ENCODE results near the gene AMIGO3. TPM values are rescaled to one million over a fixed set of nuclear protein-coding genes. Genes with fewer than 3 reads are reported as not detected.
A peak's percentile ranks its signal among the peaks of the same experiment; 100 is the strongest.

AMIGO3 gene
- polyA plus RNA-seq, 3 donors = 1.4 to 2.2 (median 1.8) TPM

- no peak for DNase-seq (ENCODE audit: extremely low read depth in 1 of 11, low read depth in 9 of 11, low spot score in 4 of 11)
Measured at GRCh38 chr3:49680493-49681231, 38.8 kb downstream of the AMIGO3 start.

GRCh38 chr3:49675912-49676311 is 43.6 kb downstream of the AMIGO3 start:
- no peak for DNase-seq (ENCODE audit: extremely low read depth in 1 of 11, low read depth in 9 of 11, low spot score in 4 of 11)

- no peak for DNase-seq (ENCODE audit: extremely low read depth in 1 of 11, low read depth in 9 of 11, low spot score in 4 of 11)
Measured at GRCh38 chr3:49674497-49674983, 44.9 kb downstream of the AMIGO3 start.

- peak; percentile 85 to 94 (median 91) for DNase-seq (ENCODE audit: extremely low read depth in 1 of 11, low read depth in 9 of 11, low spot score in 4 of 11)
Measured at GRCh38 chr3:49673715-49674496, 45.6 kb downstream of the AMIGO3 start, which contains the start of gene APEH. Gene APEH (plus strand): TSS chr3:49674351. CDS start chr3:49674402, 51 bp downstream.

- no peak for DNase-seq (ENCODE audit: extremely low read depth in 1 of 11, low read depth in 9 of 11, low spot score in 4 of 11)
Measured at GRCh38 chr3:49673121-49673714, 46.3 kb downstream of the AMIGO3 start.

GRCh38 chr3:49671291-49672288 is 47.9 kb downstream of the AMIGO3 start:
- DNase-seq (ENCODE audit: extremely low read depth in 1 of 11, low read depth in 9 of 11, low spot score in 4 of 11) = peak in 7 of 11 donors; percentile 41 to 71 (median 63)

GRCh38 chr3:49670940-49671290 is 48.6 kb downstream of the AMIGO3 start:
- DNase-seq (ENCODE audit: extremely low read depth in 1 of 11, low read depth in 9 of 11, low spot score in 4 of 11) = no peak

- DNase-seq (ENCODE audit: extremely low read depth in 1 of 11, low read depth in 9 of 11, low spot score in 4 of 11) = no peak
Measured at GRCh38 chr3:49669352-49669751, 50.1 kb downstream of the AMIGO3 start.

- DNase-seq (ENCODE audit: extremely low read depth in 1 of 11, low read depth in 9 of 11, low spot score in 4 of 11) = no peak
Measured at GRCh38 chr3:49668861-49669260, 50.6 kb downstream of the AMIGO3 start.

- DNase-seq (ENCODE audit: extremely low read depth in 1 of 11, low read depth in 9 of 11, low spot score in 4 of 11) = no peak
Measured at GRCh38 chr3:49668414-49668797, 51.1 kb downstream of the AMIGO3 start.

GRCh38 chr3:49667701-49668413 is 51.6 kb downstream of the AMIGO3 start:
- DNase-seq (ENCODE audit: extremely low read depth in 1 of 11, low read depth in 9 of 11, low spot score in 4 of 11) = no peak

Other genes with a start within 250 kb of the AMIGO3 start
- gene DAG1, start 249.4 kb downstream of the AMIGO3 start, polyA plus RNA-seq (ENCODE audit: insufficient read length in 3 of 3) = 100 to 1,000 TPM in 2 of 3 donors, 10 to 100 TPM in 1; 99.7 to 116 (median 102) TPM
- gene BSN, start 165.2 kb downstream of the AMIGO3 start, polyA plus RNA-seq (ENCODE audit: insufficient read length in 3 of 3) = 1 to 10 TPM; 1.2 to 1.5 (median 1.4) TPM
- 100 to 1,000 TPM; 145 to 153 (median 152) TPM for gene APEH, start 45.3 kb downstream of the AMIGO3 start, polyA plus RNA-seq (ENCODE audit: insufficient read length in 3 of 3)
- gene MST1, start 30.2 kb downstream of the AMIGO3 start, polyA plus RNA-seq (ENCODE audit: insufficient read length in 3 of 3) = 100 to 1,000 TPM in 2 of 3 donors, 10 to 100 TPM in 1; 99.1 to 242 (median 199) TPM
- gene RNF123, start 30.1 kb downstream of the AMIGO3 start, polyA plus RNA-seq (ENCODE audit: insufficient read length in 3 of 3) = 10 to 100 TPM; 33.9 to 42.2 (median 38.8) TPM
- gene GMPPB, start 4.3 kb upstream of the AMIGO3 start, polyA plus RNA-seq (ENCODE audit: insufficient read length in 3 of 3) = 10 to 100 TPM; 13.2 to 17.6 (median 17.3) TPM
- 10 to 100 TPM; 50.6 to 55.8 (median 51.2) TPM for gene IP6K1, start 66.9 kb upstream of the AMIGO3 start, polyA plus RNA-seq (ENCODE audit: insufficient read length in 3 of 3)
- under 1 TPM in 1 of 3 donors, not detected in 2; 0.15 TPM for gene CDHR4, start 80.2 kb upstream of the AMIGO3 start, polyA plus RNA-seq (ENCODE audit: insufficient read length in 3 of 3)
- 10 to 100 TPM in 1 of 3 donors, 1 to 10 TPM in 2; 9.6 to 16.9 (median 10.0) TPM for gene INKA1, start 83.6 kb upstream of the AMIGO3 start, polyA plus RNA-seq (ENCODE audit: insufficient read length in 3 of 3)
- gene UBA7, start 94.3 kb upstream of the AMIGO3 start, polyA plus RNA-seq (ENCODE audit: insufficient read length in 3 of 3) = 10 to 100 TPM; 31.8 to 50.9 (median 36.5) TPM
- gene TRAIP, start 136.9 kb upstream of the AMIGO3 start, polyA plus RNA-seq (ENCODE audit: insufficient read length in 3 of 3) = 10 to 100 TPM in 1 of 3 donors, 1 to 10 TPM in 2; 9.4 to 12.8 (median 9.8) TPM
- gene CAMKV, start 150.2 kb upstream of the AMIGO3 start, polyA plus RNA-seq (ENCODE audit: insufficient read length in 3 of 3) = under 1 TPM; 0.16 to 0.18 (median 0.17) TPM
- gene MST1R, start 184.2 kb upstream of the AMIGO3 start, polyA plus RNA-seq (ENCODE audit: insufficient read length in 3 of 3) = 1 to 10 TPM; 1.3 to 1.7 (median 1.5) TPM
- 10 to 100 TPM in 1 of 3 donors, 1 to 10 TPM in 2; 7.0 to 10.5 (median 7.3) TPM for gene MON1A, start 210.1 kb upstream of the AMIGO3 start, polyA plus RNA-seq (ENCODE audit: insufficient read length in 3 of 3)
- 100 to 1,000 TPM; 119 to 192 (median 135) TPM for gene RBM6, start 220.5 kb upstream of the AMIGO3 start, polyA plus RNA-seq (ENCODE audit: insufficient read length in 3 of 3)